Ovary (tissue), 9 donors: ENCODE results near the gene NECTIN1. TPM values are rescaled to one million over a fixed set of nuclear protein-coding genes. Genes with fewer than 3 reads are reported as not detected.

Experiments used
- DNase-seq, 5 donors: peaks; one replicate each; pipeline ENCODE4 v3.0.0-alpha.2; 2019 to 2020
- H3K27ac ChIP-seq, 2 donors: fragments of 200-600 bp; one replicate each; pipeline versions ENCODE4 v1.5.1 to v1.8.0; 2019 to 2022
- H3K27me3 ChIP-seq: fragments of 200-600 bp; one replicate; pipeline ENCODE4 v1.8.0; 2022
- H3K36me3 ChIP-seq: fragments of 200-600 bp; sonication (generic); one replicate; pipeline ENCODE4 v1.5.1; 2019
- H3K4me1 ChIP-seq: one replicate; pipeline ENCODE4 v1.8.1; 2013; ENCODE audit warnings: mild to moderate bottlenecking, moderate library complexity; ENCODE audit not compliant: insufficient read depth
- H3K4me3 ChIP-seq: fragments of 200-600 bp; sonication (generic); one replicate; pipeline ENCODE4 v1.5.1; 2017
- H3K9me3 ChIP-seq, 2 donors: fragments of 200-600 bp in 1 of 2; sonication (generic) in 1 of 2; one replicate each; pipeline versions ENCODE4 v1.5.1 to v1.8.1; 2013 to 2019; ENCODE audit warnings: mild to moderate bottlenecking in 1 of 2, moderate library complexity in 1 of 2
- CTCF ChIP-seq, 3 donors: fragments of 450-650 bp in 2 of 3; fragments of 200-600 bp in 1 of 3; IDR thresholded peaks; one replicate each; pipeline versions ENCODE4 v1.5.1 to v1.8.0; 2016 to 2022; ENCODE audit warnings: antibody characterized with exemption in 3 of 3, mild to moderate bottlenecking in 1 of 3
- EP300 ChIP-seq: sonication (generic); formaldehyde crosslinking; IDR thresholded peaks from one replicate; pipeline ENCODE4 v1.6.1; 2017; ENCODE audit warnings: antibody characterized with exemption
- POLR2A ChIP-seq: fragments of 450-650 bp; IDR thresholded peaks from one replicate; pipeline ENCODE4 v1.6.1; 2017; ENCODE audit warnings: antibody characterized with exemption, mild to moderate bottlenecking, moderate library complexity
- WGBS, 3 donors: extraction: QIAGEN DNeasy Blood & Tissue Kit in 1 of 3; methylation state at CpG; one replicate each; pipeline versions ENCODE4 v1.1.5 to v1.1.7; 2013 to 2017; 5-methylcytosine and 5-hydroxymethylcytosine counted together
- intact Hi-C, 4 donors: fragments of 100-400 bp; cut with DNase I; formaldehyde crosslinking; loops; one replicate each; pipeline versions ENCODE4 v1.11.0 to v1.15.1; 2022 to 2023
- polyA plus RNA-seq, 2 donors: library from polyadenylated mRNA; stranded (reverse); fragments of 200-250 nt in 1 of 2; fragments of 350-450 nt in 1 of 2; fragmentation: Illumina TruSeq in 1 of 2; extraction: RNeasy Lipid Tissue Mini Kit (QIAGEN cat#74804) in 1 of 2; gene quantifications; one replicate each; pipeline ENCODE4 v1.2.3, GENCODE V29; 2013 to 2014
- total RNA-seq, 7 donors: library from RNA; depleted of rRNA in 2 of 7; stranded (reverse); fragments of >200 nt in 2 of 7; fragmentation: NEBNext Ultra II Directional in 3 of 7; extraction: Animal tissue kit (Norgen Biotek cat#: 25700) in 3 of 7; gene quantifications; one replicate each; pipeline versions ENCODE4 v1.1.0 to v1.2.4, GENCODE V29; 2016 to 2023
- donor health status: DM: no; HTN: no; CAD: no; lungs with moderate emphysema.
- donor health status: DM: no; HTN: no; CAD: no.
- donor health status: Bipolar disorder and iron deficiency.
- donor health status: DM: yes; HTN: yes; CAD: no.
- donor health status: DM: no; HTN: no; CAD: no.
- donor health status: DM: yes; HTN: yes; CAD: no.

Gene NECTIN1
- total and polyA plus RNA-seq, 9 donors = 1.5 to 12.1 (median 5.7) TPM

DNA sequence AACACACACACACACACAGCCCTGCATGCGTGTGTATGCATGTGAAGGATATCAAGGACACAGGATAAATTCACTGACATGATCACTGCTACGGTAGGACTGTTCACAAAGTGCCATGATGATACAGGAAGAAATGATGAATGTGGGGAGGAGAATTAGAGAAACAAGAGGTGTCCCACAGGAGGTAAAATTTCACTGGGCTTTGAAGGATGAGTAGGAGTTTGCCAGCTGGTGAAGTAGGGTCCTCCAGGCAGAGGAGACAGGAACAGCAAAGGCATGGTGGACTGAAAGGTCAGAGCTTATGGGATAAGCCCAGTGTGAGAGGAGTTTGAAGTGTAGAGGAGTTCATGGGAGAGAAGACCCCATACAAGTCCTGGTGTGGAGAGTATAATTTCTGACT is 18.6 kb downstream of the NECTIN1 start:
- no peaks in the 10 kb centered on the region for H3K9me3 ChIP-seq
- no peak overlapping the region for H3K4me3 ChIP-seq
- no peaks in the 10 kb centered on the region for H3K36me3 ChIP-seq
- no peak for DNase-seq
- peaks cover 6% of the 10 kb centered on the region for H3K4me1 ChIP-seq
- no peak overlapping the region for H3K27ac ChIP-seq
- no peaks in the 10 kb centered on the region for H3K27me3 ChIP-seq
- TF ChIP-seq EP300 (no peak), POLR2A (no peak), CTCF (IDR thresholded peaks at IDR 0.05) (no peak)
- WGBS, 3 donors = 83 to 86% (median 85%) methylated on average over 2 of the region's 2 CpGs
- intact Hi-C loops = no loop called here

DNA sequence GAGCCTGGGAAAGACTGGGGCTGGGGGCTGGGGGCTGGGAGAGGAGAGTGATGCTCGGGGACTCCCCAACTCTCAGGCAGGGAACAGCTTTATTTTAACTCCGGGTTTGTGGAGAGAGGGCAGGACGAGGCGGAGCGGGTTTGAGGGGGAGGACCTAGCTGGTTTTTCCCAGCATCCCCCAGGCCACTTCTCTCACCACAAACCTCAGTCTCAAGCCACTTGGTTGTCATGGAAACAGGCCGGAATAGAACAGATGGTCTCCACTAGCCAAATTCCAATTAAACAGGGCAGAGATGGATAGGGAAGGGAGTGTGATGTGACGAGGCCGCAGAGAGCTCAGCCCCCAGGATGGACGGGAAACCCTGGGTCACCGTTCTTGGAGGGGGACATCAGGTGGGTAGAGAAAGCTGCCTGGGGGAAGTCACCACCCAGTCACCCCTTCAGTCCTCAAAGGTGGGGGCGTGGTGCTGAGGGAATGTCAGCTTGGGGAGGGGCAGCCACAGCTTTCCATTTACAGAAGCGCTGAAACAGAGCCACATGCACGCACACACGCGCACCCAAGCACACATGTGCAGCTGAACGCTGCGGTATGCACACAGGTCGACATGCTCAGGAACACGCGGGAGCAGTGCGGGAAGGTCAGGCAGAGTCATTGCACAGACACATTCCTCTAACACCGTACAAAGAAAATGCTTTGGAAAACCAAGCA is 19.2 kb downstream of the NECTIN1 start:
- TF ChIP-seq EP300 = no peak
- no peak for TF ChIP-seq POLR2A
- TF ChIP-seq CTCF (IDR thresholded peaks at IDR 0.05) = no peak
- H3K4me3 ChIP-seq = no peak overlapping the region
- H3K9me3 ChIP-seq = no peaks in the 10 kb centered on the region
- 7 to 20% (median 13%) methylated on average over 22 of the region's 22 CpGs for WGBS, 3 donors
- peaks cover 6% of the 10 kb centered on the region for H3K4me1 ChIP-seq
- H3K27me3 ChIP-seq = no peaks in the 10 kb centered on the region
- H3K36me3 ChIP-seq = no peaks in the 10 kb centered on the region
- DNase-seq = peak in 3 of 5 donors; percentile 23 to 51 (median 30)
- intact Hi-C loops = no loop called here
- no peak overlapping the region for H3K27ac ChIP-seq

DNA sequence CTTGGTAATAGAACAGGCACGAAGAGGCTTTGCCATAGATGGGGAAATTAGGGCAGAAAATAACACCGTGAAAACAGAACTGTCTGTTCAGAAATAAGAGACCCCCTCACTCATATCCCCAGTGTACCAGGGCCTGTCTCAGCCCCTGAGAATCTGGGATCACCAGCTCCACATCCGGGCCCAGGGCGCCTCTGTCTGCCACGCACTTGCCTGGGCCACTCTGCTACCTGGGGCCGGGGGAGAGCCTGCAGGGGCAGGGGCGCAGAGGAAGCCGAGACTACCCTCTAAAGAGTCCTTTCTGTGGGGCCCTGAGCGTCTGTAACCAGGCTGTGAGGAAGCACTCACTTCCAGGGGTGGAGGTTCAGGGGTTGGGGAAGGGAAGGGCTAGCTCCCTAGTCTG is 19.8 kb downstream of the NECTIN1 start:
- Histone ChIP-seq H3K4me3 (no peak overlapping the region), H3K27ac (no peak overlapping the region), H3K27me3 (no peaks in the 10 kb centered on the region), H3K36me3 (no peaks in the 10 kb centered on the region), H3K9me3 (no peaks in the 10 kb centered on the region), H3K4me1 (peaks cover 6% of the 10 kb centered on the region)
- no peak for TF ChIP-seq POLR2A
- no peak for TF ChIP-seq CTCF (IDR thresholded peaks at IDR 0.05)
- no peak for TF ChIP-seq EP300
- intact Hi-C loops = no loop called here
- no peak for DNase-seq
- WGBS, 3 donors = 62 to 73% (median 66%) methylated on average over 9 of the region's 9 CpGs

DNA sequence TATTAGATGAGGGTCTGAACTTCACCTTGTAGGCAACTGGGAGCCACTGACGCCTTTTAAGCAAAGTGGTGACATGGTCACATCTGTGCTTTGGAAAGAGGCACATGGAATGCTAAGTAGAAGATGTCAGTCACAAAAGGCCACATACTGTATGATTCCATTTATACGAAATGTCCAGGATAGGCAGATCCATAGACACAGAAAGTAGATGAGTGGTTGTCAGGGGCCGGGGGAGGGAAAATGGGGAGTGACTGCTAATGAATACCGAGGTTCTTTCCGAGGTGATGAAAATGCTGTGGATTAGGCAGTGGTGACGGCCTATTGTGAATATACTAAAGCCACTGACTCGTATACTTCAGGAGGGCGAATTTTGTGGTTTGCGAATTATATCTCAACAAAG is 20.6 kb downstream of the NECTIN1 start:
- WGBS, 3 donors = 80 to 89% (median 80%) methylated on average over 9 of the region's 9 CpGs
- Histone ChIP-seq H3K27me3 (no peaks in the 10 kb centered on the region), H3K4me3 (no peak overlapping the region), H3K9me3 (no peaks in the 10 kb centered on the region), H3K4me1 (peaks cover 6% of the 10 kb centered on the region), H3K36me3 (no peaks in the 10 kb centered on the region), H3K27ac (no peak overlapping the region)
- TF ChIP-seq CTCF (IDR thresholded peaks at IDR 0.05) (no peak), POLR2A (no peak), EP300 (no peak)
- no peak for DNase-seq
- intact Hi-C loops = no loop called here
